ENCODE results near the gene GDI2. TPM values are rescaled to one million over a fixed set of nuclear protein-coding genes. Genes with fewer than 3 reads are reported as not detected.

GDI2 gene
- total RNA-seq, 4 donors from 2014 or later: 219 to 281 (median 241) TPM

- intact Hi-C loops (cut with DNase I; ENCODE audit: low total_unique reads): no loop called here
- DNase-seq (ENCODE audit: low spot score in 2 of 2): no peak
- WGBS, 2 donors: 73 to 76% methylated on average over 3 of the region's 3 CpGs
- H3K4me3 ChIP-seq (ENCODE audit: low read depth, poor library complexity, severe bottlenecking): no peak overlapping the region
- TF ChIP-seq POLR2A (IDR thresholded peaks at IDR 0.05): no peak
- TF ChIP-seq, protein P1, sequence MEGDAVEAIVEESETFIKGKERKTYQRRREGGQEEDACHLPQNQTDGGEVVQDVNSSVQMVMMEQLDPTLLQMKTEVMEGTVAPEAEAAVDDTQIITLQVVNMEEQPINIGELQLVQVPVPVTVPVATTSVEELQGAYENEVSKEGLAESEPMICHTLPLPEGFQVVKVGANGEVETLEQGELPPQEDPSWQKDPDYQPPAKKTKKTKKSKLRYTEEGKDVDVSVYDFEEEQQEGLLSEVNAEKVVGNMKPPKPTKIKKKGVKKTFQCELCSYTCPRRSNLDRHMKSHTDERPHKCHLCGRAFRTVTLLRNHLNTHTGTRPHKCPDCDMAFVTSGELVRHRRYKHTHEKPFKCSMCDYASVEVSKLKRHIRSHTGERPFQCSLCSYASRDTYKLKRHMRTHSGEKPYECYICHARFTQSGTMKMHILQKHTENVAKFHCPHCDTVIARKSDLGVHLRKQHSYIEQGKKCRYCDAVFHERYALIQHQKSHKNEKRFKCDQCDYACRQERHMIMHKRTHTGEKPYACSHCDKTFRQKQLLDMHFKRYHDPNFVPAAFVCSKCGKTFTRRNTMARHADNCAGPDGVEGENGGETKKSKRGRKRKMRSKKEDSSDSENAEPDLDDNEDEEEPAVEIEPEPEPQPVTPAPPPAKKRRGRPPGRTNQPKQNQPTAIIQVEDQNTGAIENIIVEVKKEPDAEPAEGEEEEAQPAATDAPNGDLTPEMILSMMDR (IDR thresholded peaks at IDR 0.05): no peak
These were observed 93.7 kb downstream of the GDI2 start for GRCh38 chr10:5719546-5719945.

Other genes starting within 250 kb of the GDI2 start
- gene ASB13, start 146.8 kb downstream of the GDI2 start, total RNA-seq: 10 to 100 TPM in 3 of 4 donors, 1 to 10 TPM in 1; 9.9 to 28.5 (median 18.4) TPM
- gene TASOR2, start 128.6 kb downstream of the GDI2 start, total RNA-seq: 10 to 100 TPM; 27.0 to 50.5 (median 35.4) TPM
- 10 to 100 TPM in 3 of 4 donors, 1 to 10 TPM in 1; 9.0 to 23.3 (median 16.6) TPM for gene ANKRD16, start 76.5 kb upstream of the GDI2 start, total RNA-seq
- 100 to 1,000 TPM in 1 of 4 donors, 10 to 100 TPM in 3; 76.0 to 100 (median 92.2) TPM for gene FBH1, start 76.8 kb upstream of the GDI2 start, total RNA-seq
- gene IL15RA, start 164.1 kb upstream of the GDI2 start, total RNA-seq: 10 to 100 TPM in 3 of 4 donors, 1 to 10 TPM in 1; 9.3 to 30.8 (median 24.8) TPM
- gene IL2RA, start 248.9 kb upstream of the GDI2 start, total RNA-seq: 1 to 10 TPM in 1 of 4 donors, under 1 TPM in 1, not detected in 2; 0.10 to 1.3 TPM

Data from lower leg skin (tissue), 4 donors.